K562 (cell line): ENCODE results near the gene FCER2. TPM values are rescaled to one million over a fixed set of nuclear protein-coding genes. Genes with fewer than 3 reads are reported as not detected.

ENCODE experiments used
- ATAC-seq: fragments of 200-7000 bp; cut with Tn5 transposase; 3 replicates; pipeline ENCODE4 v1.9.1; 2020; ENCODE audit warnings: moderate library complexity
- BruUV-seq: library from RNA; stranded (reverse); fragments of 400-500 nt; replicated peaks from 2 replicates; lab custom pipeline; 2021; lab: Mats Ljungman, UMichigan
- CTCF ChIA-PET: fragments of 300-600 bp; formaldehyde crosslinking; extraction: SDS; loops from one replicate; lab custom pipeline; 2021; ENCODE audit warnings: low intra/inter-chr PET ratio; lab: Yijun Ruan, JAX
- POLR2A ChIA-PET: fragments of 300-600, 350-650 bp; sonication (Branson Sonifier 250); formaldehyde crosslinking; extraction: SDS; loops from one replicate; lab custom pipeline; 2021; ENCODE audit warnings: antibody characterized with exemption, inconsistent platforms; lab: Yijun Ruan, JAX
- DNase-seq, 4 experiments: peaks; one replicate each; pipeline versions ENCODE4 v3.0.0 to v3.0.0-alpha.2; 2011 to 2018; ENCODE audit warnings: low spot score in 3 of 4, mixed read lengths in 3 of 4; ENCODE audit errors: extremely low read depth in 1 of 4
- FAIRE-seq: peaks from 2 replicates; lab custom pipeline; 2011; peaks lifted over from hg19 to GRCh38; lab: Jason Lieb, UNC
- H2AFZ ChIP-seq: 2 replicates; pipeline ENCODE4 v1.6.0; 2011; ENCODE audit warnings: low read depth, low read length, control low read depth, inconsistent platforms
- H3K27ac ChIP-seq: fragments of 200-600 bp; 3 replicates; pipeline ENCODE4 v1.8.0; 2011; ENCODE audit warnings: low read depth, mild to moderate bottlenecking, control low read depth, inconsistent platforms, low read length, moderate library complexity, mixed read lengths; ENCODE audit errors: extremely low read depth
- H3K27me3 ChIP-seq, 2 experiments: fragments of 300-600 bp in 1 of 2; 2 replicates in 1 of 2; 3 replicates in 1 of 2; pipeline versions ENCODE4 v1.6.0 to v1.8.0; 2011; ENCODE audit warnings: inconsistent platforms in 2 of 2, low read length in 2 of 2, mild to moderate bottlenecking in 1 of 2, mixed read lengths in 1 of 2, moderate library complexity in 1 of 2; ENCODE audit not compliant: control insufficient read depth in 2 of 2, insufficient read depth in 2 of 2
- H3K36me3 ChIP-seq: fragments of 300-600 bp; 3 replicates; pipeline ENCODE4 v1.8.0; 2011; ENCODE audit warnings: mild to moderate bottlenecking, low read length, inconsistent platforms; ENCODE audit not compliant: control insufficient read depth, insufficient read depth
- H3K4me1 ChIP-seq, 2 experiments: fragments of 200-600 bp in 1 of 2; replicated peaks in 1 of 2; 2 replicates in 1 of 2; 3 replicates in 1 of 2; pipeline versions ENCODE4 v1.5.1 to v1.8.0; 2011; ENCODE audit warnings: inconsistent platforms in 2 of 2, low read length in 2 of 2, mild to moderate bottlenecking in 1 of 2, mixed read lengths in 1 of 2, moderate library complexity in 1 of 2; ENCODE audit not compliant: control insufficient read depth in 2 of 2, insufficient read depth in 2 of 2
- H3K4me2 ChIP-seq: 2 replicates; pipeline ENCODE4 v1.6.1; 2011; ENCODE audit warnings: low read length, control low read depth, inconsistent platforms, mixed read lengths; ENCODE audit not compliant: insufficient read depth
- H3K4me3 ChIP-seq: fragments of 200-600 bp; sonication (generic), shearing (Covaris generic); 2 replicates; pipeline ENCODE4 v1.5.1; 2016; ENCODE audit warnings: control low read depth, inconsistent platforms
- H3K79me2 ChIP-seq: fragments of 200-600 bp; 3 replicates; pipeline ENCODE4 v1.8.0; 2011; ENCODE audit warnings: low read length, inconsistent platforms; ENCODE audit not compliant: control insufficient read depth, insufficient read depth
- H3K9ac ChIP-seq, 2 experiments: 2 replicates each; pipeline versions ENCODE4 v1.6.0 to v1.6.1; 2011; ENCODE audit warnings: low read depth in 2 of 2, low read length in 2 of 2, control low read depth in 1 of 2, inconsistent platforms in 1 of 2, mild to moderate bottlenecking in 1 of 2, mixed read lengths in 1 of 2; ENCODE audit not compliant: insufficient read depth in 1 of 2
- H3K9me1 ChIP-seq: one replicate; pipeline ENCODE4 v1.6.0; 2011; ENCODE audit warnings: inconsistent platforms, mild to moderate bottlenecking, low read length, moderate library complexity; ENCODE audit not compliant: control insufficient read depth, insufficient read depth
- H3K9me3 ChIP-seq: replicated peaks from 2 replicates; pipeline ENCODE4 v1.5.1; 2011; ENCODE audit warnings: low read depth, low read length, inconsistent platforms; ENCODE audit not compliant: control insufficient read depth, insufficient read depth
- H4K20me1 ChIP-seq: replicated peaks from 2 replicates; pipeline ENCODE4 v1.6.1; 2011; ENCODE audit warnings: low read length, inconsistent platforms, mixed read lengths; ENCODE audit not compliant: control insufficient read depth, insufficient read depth
- POLR2G ChIP-seq: fragments of 200-400 bp; formaldehyde crosslinking; IDR thresholded peaks from 2 replicates; pipeline ENCODE4 v1.6.1; 2017; ENCODE audit warnings: low read depth, mild to moderate bottlenecking, antibody characterized with exemption, low read length, moderate library complexity
- RBFOX2 ChIP-seq: fragments of 200-400 bp; formaldehyde crosslinking; IDR thresholded peaks from 2 replicates; pipeline ENCODE4 v1.6.1; 2017; ENCODE audit warnings: low read depth, mild to moderate bottlenecking, low read length, moderate library complexity
- RBM22 ChIP-seq: fragments of 200-400 bp; formaldehyde crosslinking; IDR thresholded peaks from 2 replicates; pipeline ENCODE4 v1.6.1; 2018; ENCODE audit warnings: low read length, low read depth; ENCODE audit not compliant: poor library complexity, severe bottlenecking
- WGBS: fragments of 100-300 bp; shearing (Covaris generic); methylation state at CpG from one replicate; pipeline ENCODE4 v1.1.6; 2016; ENCODE audit warnings: low coverage, mixed read lengths; ENCODE audit not compliant: insufficient coverage; ENCODE audit errors: missing lambda C conversion rate; 5-methylcytosine and 5-hydroxymethylcytosine counted together
- in situ Hi-C: fragments of 300-500 bp; cut with MboI; formaldehyde crosslinking; loops from 4 replicates; pipeline ENCODE4 v1.15.0; 2018; ENCODE audit warnings: inconsistent platforms, mixed read lengths
- intact Hi-C: fragments of 100-400 bp; cut with micrococcal nuclease; formaldehyde crosslinking; loops from 2 replicates; pipeline ENCODE4 v1.14.2; 2022
- polyA plus RNA-seq, 8 experiments: library from polyadenylated mRNA; depleted of rRNA in 4 of 8; stranded (reverse) in 5 of 8; unstranded in 3 of 8; fragments of >200 nt; fragmentation: Nextera tagmentation in 2 of 8; fragmentation: Illumina TruSeq in 1 of 8; extraction: Ambion mirVana in 2 of 8; extraction: Trizol in 1 of 8; gene quantifications; 2 replicates each; pipeline versions ENCODE4 v1.2.1 to v1.2.3, GENCODE V29; 2011 to 2014; ENCODE audit warnings: inconsistent platforms in 1 of 8, missing spikeins in 1 of 8
- total RNA-seq, 7 experiments: library from RNA; depleted of rRNA in 6 of 7; stranded (reverse); fragments of >200 nt in 6 of 7; fragmentation: Illumina TruSeq in 2 of 7; extraction: Trizol in 2 of 7; gene quantifications; 2 replicates each; pipeline versions ENCODE4 v1.2.1 to v1.2.3, GENCODE V29; 2011 to 2021; ENCODE audit warnings: low replicate concordance in 1 of 7
- TF ChIP-seq, protein P1 (sequence below): sonication (generic); formaldehyde crosslinking; IDR thresholded peaks from 2 replicates; pipeline ENCODE4 v1.8.0; 2022; ENCODE audit warnings: missing genetic modification reagents, mild to moderate bottlenecking, moderate library complexity, borderline replicate concordance

FCER2 gene
- total and polyA plus RNA-seq, 9 of the 15 experiments (the other 6 are each of a cell fraction or from before 2014, with no cell fraction given) = 0.11 TPM; not detected in 8

GRCh38 chr19:7642295-7643030 lies 59.5 kb downstream of the FCER2 start:
- no peak for DNase-seq
- POLR2A ChIA-PET = interaction anchor here (0.5 to 1.1 kb wide), 3 partner anchors 13 to 116 kb away, joined by 3 read pairs; partner anchors contain the start of genes PET100 and XAB2
- 92% methylated on average over 20 of the region's 27 CpGs for WGBS

More at GRCh38 chr19:7642295-7643030, 59.5 kb downstream of the FCER2 start:
- Histone ChIP-seq H3K9me3 (peaks cover 6% of the 10 kb centered on the region; the same call in 1 of the 2 replicates), H3K4me1 (peaks cover 3 to 75% of the 10 kb centered on the region in 2 experiments; a peak in 4 of 5 replicates), H4K20me1 (peaks cover 21% of the 10 kb centered on the region), H3K27me3 (no peaks in the 10 kb centered on the region; a peak in 1 of 5 replicates), H3K4me3 (no peak overlapping the region), H3K36me3 (peaks cover 75% of the 10 kb centered on the region; the same call in 2 of the 3 replicates), H3K9me1 (no peaks in the 10 kb centered on the region), H3K27ac (no peak overlapping the region), H2AFZ (no peak overlapping the region), H3K79me2 (peaks cover 31% of the 10 kb centered on the region), H3K9ac (0 out of 4 replicates have a peak overlapping the region, but pooled peaks of 1 of the 2 experiments have one; percentile 14), H3K4me2 (no peak overlapping the region)
- FAIRE-seq (no peak), ATAC-seq (no peak)
- peak; percentile 52; the same call in 1 of the 2 replicates for TF ChIP-seq POLR2G
- peak; percentile 8 for TF ChIP-seq RBM22
- TF ChIP-seq, protein P1, sequence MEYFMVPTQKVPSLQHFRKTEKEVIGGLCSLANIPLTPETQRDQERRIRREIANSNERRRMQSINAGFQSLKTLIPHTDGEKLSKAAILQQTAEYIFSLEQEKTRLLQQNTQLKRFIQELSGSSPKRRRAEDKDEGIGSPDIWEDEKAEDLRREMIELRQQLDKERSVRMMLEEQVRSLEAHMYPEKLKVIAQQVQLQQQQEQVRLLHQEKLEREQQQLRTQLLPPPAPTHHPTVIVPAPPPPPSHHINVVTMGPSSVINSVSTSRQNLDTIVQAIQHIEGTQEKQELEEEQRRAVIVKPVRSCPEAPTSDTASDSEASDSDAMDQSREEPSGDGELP (CRISPR knock-in tag) = no peak
- TF ChIP-seq RBFOX2 = peak; percentile 57
- CTCF ChIA-PET = no interaction called here
- intact Hi-C loops (no loop called here), in situ Hi-C loops (no loop called here)
- BruUV-seq = no TSS peak
